HG03103 (cell line): ENCODE data around the gene PCDHGA1.

Experiments used
- ATAC-seq: cut with Tn5 transposase; IDR thresholded peaks from one replicate; pipeline ENCODE4 v1.9.1; 2021; ENCODE audit warnings: low read depth; ENCODE audit not compliant: unreplicated experiment

Gene PCDHGA1

DNA sequence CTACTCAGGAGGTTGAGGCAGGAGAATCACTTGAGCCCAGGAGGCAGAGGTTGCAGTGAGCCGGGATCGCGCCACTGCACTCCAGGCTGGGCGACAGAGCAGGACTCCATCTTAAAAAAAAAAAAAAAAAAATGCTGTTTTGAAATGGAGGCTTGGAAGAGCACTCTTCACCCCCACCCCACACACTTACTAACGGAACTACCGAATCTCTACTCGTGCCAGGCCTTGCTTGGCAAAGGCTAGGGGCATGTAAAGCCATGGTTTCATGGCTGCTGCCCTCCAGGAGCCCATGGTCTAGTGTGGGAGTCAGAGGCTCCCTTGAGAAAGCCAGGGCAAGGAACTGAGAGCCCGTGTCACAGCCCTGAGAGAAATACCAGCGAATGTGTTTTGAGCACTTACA, 179.8 kb downstream of the PCDHGA1 start:
- ATAC-seq, result no peak

DNA sequence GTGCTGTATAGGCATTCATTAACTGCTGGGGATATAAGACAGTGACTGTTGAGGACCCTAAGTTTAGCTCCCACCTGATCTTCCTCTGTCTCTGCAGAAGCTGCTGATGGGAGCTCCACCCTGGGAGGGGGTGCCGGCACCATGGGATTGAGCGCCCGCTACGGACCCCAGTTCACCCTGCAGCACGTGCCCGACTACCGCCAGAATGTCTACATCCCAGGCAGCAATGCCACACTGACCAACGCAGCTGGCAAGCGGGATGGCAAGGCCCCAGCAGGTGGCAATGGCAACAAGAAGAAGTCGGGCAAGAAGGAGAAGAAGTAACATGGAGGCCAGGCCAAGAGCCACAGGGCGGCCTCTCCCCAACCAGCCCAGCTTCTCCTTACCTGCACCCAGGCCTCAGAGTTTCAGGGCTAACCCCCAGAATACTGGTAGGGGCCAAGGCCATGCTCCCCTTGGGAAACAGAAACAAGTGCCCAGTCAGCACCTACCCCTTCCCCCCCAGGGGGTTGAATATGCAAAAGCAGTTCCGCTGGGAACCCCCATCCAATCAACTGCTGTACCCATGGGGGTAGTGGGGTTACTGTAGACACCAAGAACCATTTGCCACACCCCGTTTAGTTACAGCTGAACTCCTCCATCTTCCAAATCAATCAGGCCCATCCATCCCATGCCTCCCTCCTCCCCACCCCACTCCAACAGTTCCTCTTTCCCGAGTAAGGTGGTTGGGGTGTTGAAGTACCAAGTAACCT, 180.7 kb downstream of the PCDHGA1 start:
- no peak for ATAC-seq

DNA sequence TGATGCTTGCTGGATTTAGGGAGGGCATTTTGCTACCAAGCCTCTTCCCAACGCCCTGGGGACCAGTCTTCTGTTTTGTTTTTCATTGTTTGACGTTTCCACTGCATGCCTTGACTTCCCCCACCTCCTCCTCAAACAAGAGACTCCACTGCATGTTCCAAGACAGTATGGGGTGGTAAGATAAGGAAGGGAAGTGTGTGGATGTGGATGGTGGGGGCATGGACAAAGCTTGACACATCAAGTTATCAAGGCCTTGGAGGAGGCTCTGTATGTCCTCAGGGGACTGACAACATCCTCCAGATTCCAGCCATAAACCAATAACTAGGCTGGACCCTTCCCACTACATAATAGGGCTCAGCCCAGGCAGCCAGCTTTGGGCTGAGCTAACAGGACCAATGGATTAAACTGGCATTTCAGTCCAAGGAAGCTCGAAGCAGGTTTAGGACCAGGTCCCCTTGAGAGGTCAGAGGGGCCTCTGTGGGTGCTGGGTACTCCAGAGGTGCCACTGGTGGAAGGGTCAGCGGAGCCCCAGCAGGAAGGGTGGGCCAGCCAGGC, 181.5 kb downstream of the PCDHGA1 start:
- ATAC-seq, result no peak

- ATAC-seq, result no peak
Measured at GRCh38 chr5:141512390-141512910, 182.1 kb downstream of the PCDHGA1 start.

GRCh38 chr5:141512911-141513626, 182.8 kb downstream of the PCDHGA1 start:
- ATAC-seq, result no peak

DNA sequence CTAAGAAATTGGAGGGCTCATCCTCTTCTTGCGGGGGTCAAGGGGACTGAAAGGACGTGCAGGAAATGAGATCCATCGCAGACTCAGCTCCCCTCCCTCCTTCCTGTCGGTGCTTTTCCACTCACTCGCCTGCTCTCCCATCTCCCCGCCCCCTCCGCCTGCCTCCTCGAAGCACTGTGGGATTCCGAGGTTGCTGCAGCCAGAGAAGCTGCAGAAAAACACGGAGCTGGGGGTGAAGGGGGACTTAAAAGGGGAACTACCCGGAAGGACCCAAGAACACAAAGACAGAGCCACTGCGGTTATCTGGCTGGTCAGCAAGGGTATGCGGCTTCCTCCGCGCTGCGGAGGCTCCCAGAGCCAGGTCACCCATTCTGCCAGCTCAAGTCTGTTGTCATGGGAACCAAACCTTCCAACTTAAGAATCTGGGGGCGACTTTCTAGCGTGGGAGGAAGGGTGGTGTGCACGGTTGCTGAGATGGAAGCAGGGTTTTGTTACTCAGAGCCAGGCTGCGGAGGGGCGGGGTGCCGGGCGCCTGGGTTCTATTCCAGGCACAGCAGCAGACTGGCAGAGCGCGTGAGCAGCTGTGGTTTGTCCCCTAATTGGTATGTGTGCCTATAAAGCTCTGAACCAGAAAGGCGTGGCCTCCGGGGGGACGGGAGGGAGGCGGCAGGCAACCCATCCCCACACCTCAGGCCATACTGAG, 183.5 kb downstream of the PCDHGA1 start:
- ATAC-seq, result peak; percentile 26

DNA sequence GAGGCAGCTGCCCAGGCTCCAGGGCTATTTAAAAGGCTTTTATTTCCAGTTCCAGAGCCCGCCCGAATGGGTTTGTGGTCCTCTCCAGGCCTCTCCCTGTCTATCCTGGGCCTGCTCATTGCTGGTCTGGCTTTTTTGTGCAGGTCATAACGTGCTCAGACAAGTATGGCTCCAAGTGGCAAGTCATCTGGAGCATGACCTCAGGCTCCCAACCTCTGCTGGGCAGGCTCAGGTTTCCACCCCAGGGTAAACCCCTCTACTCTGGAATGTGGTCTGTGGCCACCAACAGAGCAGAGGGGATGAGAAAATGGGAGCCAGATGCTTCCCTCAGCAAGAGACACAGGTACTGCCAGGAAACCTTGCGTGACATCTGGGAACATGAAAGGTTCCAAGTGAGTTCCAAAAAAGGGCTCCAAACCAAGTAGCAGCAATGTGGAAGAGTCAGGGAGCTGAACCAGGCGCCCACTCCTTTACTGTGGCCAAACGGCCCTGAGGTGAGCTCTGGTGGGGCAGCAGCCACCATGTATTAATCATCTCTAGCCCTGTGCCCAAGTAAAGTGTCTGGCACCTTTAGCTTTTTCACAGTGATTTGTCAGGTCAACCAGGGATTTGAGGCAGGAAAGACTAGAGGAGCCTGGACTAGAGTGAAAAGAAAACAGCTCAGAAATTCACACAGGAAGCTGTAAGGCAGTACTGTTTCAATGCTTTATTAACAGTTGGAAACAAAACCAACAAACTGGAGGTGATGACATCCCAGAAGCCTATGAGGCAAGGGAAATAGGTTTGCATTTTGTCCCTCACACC, 184.2 kb downstream of the PCDHGA1 start:
- ATAC-seq, result peak; percentile 2

GRCh38 chr5:141515141-141515540, 184.8 kb downstream of the PCDHGA1 start:
- no peak for ATAC-seq

GRCh38 chr5:141515946-141516671, 185.8 kb downstream of the PCDHGA1 start:
- ATAC-seq, result no peak

DNA sequence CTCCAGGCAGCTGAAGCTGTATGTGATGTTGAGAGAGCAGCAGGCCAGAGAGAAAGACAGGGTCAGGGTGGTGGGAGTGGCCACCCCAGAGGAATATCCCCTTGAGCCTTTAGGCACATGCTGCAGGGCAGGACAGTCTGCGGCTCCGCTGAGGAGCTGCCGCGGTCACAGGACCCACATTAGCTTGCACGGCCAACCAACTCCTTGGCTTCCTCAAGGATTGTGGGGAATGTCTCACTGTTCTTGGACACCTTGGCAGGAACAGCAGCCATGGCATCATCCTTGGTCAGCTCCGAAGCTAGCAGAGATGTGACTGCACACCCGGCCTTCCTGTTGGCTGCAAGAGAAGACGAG, 186.3 kb downstream of the PCDHGA1 start:
- ATAC-seq, result no peak

DNA sequence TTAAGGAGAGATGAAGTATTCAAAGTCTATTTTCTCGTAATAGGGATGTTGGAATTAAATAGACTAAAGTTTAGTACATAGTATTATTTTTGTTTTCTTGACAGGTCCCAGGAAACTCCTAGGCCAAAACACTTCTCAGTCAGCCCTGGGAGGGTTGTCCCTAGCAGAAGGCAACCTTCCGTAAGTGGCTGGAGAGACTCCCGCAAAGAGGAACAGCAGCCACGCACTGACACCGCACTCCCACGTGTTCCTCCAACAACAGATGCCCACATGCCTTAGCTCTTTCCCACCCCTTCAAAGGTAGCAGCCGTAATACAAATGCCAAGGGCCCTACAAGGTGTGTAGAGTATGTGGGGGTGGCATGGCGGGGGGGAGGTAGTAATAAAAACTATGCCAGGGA, 187.0 kb downstream of the PCDHGA1 start:
- ATAC-seq, result no peak

DNA sequence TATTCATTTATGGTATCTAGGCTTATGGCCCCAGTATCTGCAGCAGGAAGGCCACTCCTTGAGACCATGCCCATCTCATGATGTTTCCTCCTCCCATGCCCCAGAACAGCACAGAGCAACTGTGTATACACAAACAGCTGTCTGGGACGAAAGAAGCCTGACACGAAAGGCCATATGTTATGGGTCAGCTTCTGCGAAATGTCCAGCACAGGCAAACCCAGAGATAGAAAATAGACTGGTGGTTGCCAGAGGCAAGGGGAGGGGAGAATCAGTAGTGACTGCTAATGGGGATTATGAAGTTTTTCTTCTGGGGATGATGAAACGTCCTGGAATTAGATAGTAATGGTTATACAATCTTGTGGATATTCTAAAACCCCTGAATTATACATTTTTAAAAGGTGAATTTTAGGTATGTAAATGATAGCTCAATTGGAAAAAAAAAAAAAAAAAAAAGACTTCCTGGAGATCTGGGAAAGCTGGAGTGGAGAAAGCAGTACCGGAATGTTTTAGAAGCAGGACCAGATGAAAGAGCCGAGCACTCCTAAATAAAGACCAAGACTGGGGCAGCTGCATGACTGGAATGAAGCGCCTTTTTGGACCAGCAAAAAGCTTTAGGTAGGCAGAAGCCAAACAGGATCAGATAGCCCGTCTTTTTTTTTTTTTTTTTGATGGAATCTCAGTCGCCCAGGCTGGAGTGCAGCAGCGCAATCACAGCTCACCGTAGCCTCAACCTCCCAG, 187.7 kb downstream of the PCDHGA1 start:
- ATAC-seq, result no peak

GRCh38 chr5:141518618-141519015, 188.3 kb downstream of the PCDHGA1 start:
- ATAC-seq, result no peak

DNA sequence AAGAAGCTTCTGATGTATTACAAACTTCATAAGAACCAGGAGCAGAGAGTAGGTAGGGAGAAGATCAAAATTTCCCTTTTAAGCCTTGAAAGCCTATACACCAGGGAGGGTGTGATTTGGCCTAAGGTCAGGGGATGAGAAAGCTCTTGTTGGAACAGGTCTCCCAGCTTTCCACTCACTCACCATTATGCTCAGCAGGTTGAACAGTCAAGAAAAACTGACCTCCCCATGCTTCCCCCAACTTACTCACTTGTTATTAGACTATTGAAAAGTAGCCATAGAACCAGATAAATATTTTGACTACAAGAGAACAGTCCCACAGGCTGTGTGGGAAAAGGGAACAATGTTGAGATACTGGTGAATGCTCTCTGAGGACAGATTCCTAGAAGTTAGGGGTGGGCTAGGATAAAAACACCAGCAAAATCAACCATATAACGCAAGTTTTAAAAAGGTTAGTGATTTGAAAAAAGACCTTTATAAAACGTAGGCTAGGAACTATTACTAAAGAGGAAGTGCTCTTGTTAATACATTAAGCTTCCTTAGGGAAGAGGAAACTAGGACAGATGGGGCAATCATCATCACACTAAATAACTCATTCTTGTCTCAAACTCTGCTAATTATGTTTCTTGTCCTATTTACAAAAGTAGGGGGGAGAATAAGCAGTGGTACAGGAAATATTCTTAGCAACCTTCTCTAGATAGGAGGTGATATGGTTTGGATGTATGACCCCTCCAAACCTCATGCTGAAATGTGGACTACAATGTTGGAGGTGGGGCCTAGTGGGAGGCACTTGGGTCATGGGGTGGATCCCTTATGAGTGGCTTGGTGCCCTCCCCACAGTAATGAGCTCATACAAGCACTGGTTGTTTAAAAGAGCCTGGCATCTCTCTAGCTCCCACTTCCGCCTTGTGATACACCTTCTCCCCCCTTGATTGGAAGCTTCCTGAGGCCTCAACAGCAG, 189.6 kb downstream of the PCDHGA1 start:
- ATAC-seq, result no peak

GRCh38 chr5:141521244-141521781, 191.0 kb downstream of the PCDHGA1 start:
- ATAC-seq, result no peak

DNA sequence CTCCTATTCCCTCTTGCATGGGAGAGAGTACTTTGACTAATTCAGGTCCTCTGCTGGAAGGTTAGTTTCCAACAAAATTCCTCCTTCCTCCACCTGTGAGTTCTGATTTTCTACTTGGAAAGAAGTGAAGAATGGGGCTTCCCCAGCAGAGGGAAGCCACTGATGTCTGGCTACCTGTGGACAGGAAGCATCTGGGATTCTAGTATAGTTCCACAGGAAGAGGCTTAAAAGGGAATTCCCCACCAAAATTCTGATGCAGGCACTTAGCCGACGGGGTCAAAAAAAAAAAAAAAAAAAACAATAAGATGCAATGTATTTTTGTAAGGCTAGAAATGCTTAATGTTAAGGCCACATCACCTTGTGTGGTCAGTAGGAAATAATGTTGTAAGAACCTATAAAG, 192.0 kb downstream of the PCDHGA1 start:
- ATAC-seq, result no peak

GRCh38 chr5:141523991-141524390, 193.7 kb downstream of the PCDHGA1 start:
- ATAC-seq, result no peak
